IgD-negative memory B cell (primary cell): ENCODE data around the gene CCDC92. TPM values are rescaled to one million over a fixed set of nuclear protein-coding genes. Genes with fewer than 3 reads are reported as not detected.
A peak's percentile ranks its signal among the peaks of the same experiment; 100 is the strongest.

Source experiments
- H3K27ac Mint-ChIP-seq, 3 donors: one replicate each; pipeline ENCODE4 v1.8.0; 2020 to 2022; ENCODE audit warnings: mild to moderate bottlenecking in 3 of 3, mixed read lengths in 3 of 3, moderate library complexity in 1 of 3
- H3K27me3 Mint-ChIP-seq: one replicate; pipeline ENCODE4 v1.8.0; 2021; ENCODE audit warnings: mixed read lengths
- H3K36me3 Mint-ChIP-seq: one replicate; pipeline ENCODE4 v1.8.0; 2020; ENCODE audit warnings: mild to moderate bottlenecking, mixed read lengths
- H3K4me1 Mint-ChIP-seq, 3 donors: one replicate each; pipeline ENCODE4 v1.8.0; 2020 to 2022; ENCODE audit warnings: mixed read lengths in 3 of 3, mild to moderate bottlenecking in 1 of 3
- H3K4me3 Mint-ChIP-seq, 4 donors: one replicate each; pipeline ENCODE4 v1.8.0; 2020 to 2022; ENCODE audit warnings: mild to moderate bottlenecking in 4 of 4, mixed read lengths in 4 of 4, moderate library complexity in 3 of 4
- H3K9me3 Mint-ChIP-seq, 3 donors: one replicate each; pipeline ENCODE4 v1.8.0; 2020 to 2021; ENCODE audit warnings: mixed read lengths in 3 of 3, mild to moderate bottlenecking in 1 of 3
- polyA plus RNA-seq: library from polyadenylated mRNA; unstranded; fragments of 300-500 nt; fragmentation: Illumina TruSeq; gene quantifications from one replicate; pipeline ENCODE4 v1.2.3, GENCODE V29; 2021

The CCDC92 gene
- polyA plus RNA-seq, 1 donor from 2014 or later, result 27.8 TPM

- no peak overlapping the region for H3K4me3 Mint-ChIP-seq
- no peaks in the 10 kb centered on the region for H3K4me1 Mint-ChIP-seq
- H3K27me3 Mint-ChIP-seq, result no peaks in the 10 kb centered on the region
- H3K36me3 Mint-ChIP-seq, result no peaks in the 10 kb centered on the region
- no peak overlapping the region for H3K27ac Mint-ChIP-seq
- peaks cover 0 to 1% (median 0%) of the 10 kb centered on the region in 3 donors for H3K9me3 Mint-ChIP-seq
Observed at GRCh38 chr12:123896767-123897166, 75.9 kb downstream of the CCDC92 start.

- no peaks in the 10 kb centered on the region for H3K36me3 Mint-ChIP-seq
- H3K27ac Mint-ChIP-seq, result no peak overlapping the region
- no peaks in the 10 kb centered on the region for H3K4me1 Mint-ChIP-seq
- H3K9me3 Mint-ChIP-seq, result peaks cover 0 to 1% (median 0%) of the 10 kb centered on the region in 3 donors
- H3K27me3 Mint-ChIP-seq, result no peaks in the 10 kb centered on the region
- H3K4me3 Mint-ChIP-seq, result no peak overlapping the region
Observed at GRCh38 chr12:123895451-123895850, 77.2 kb downstream of the CCDC92 start.

GRCh38 chr12:123894823-123895345 lies 77.7 kb downstream of the CCDC92 start:
- H3K36me3 Mint-ChIP-seq, result no peaks in the 10 kb centered on the region
- no peak overlapping the region for H3K27ac Mint-ChIP-seq
- peaks cover 0 to 1% (median 0%) of the 10 kb centered on the region in 3 donors for H3K9me3 Mint-ChIP-seq
- H3K4me1 Mint-ChIP-seq, result no peaks in the 10 kb centered on the region
- H3K4me3 Mint-ChIP-seq, result no peak overlapping the region
- H3K27me3 Mint-ChIP-seq, result no peaks in the 10 kb centered on the region

GRCh38 chr12:123893276-123893675 lies 79.4 kb downstream of the CCDC92 start:
- no peaks in the 10 kb centered on the region for H3K27me3 Mint-ChIP-seq
- no peak overlapping the region for H3K27ac Mint-ChIP-seq
- no peaks in the 10 kb centered on the region for H3K36me3 Mint-ChIP-seq
- no peaks in the 10 kb centered on the region for H3K4me1 Mint-ChIP-seq
- H3K4me3 Mint-ChIP-seq, result no peak overlapping the region
- H3K9me3 Mint-ChIP-seq, result peaks cover 0 to 1% (median 0%) of the 10 kb centered on the region in 3 donors

GRCh38 chr12:123892853-123893252 lies 79.8 kb downstream of the CCDC92 start:
- Mint-ChIP-seq H3K9me3 (peaks cover 0 to 1% (median 0%) of the 10 kb centered on the region in 3 donors), H3K27me3 (no peaks in the 10 kb centered on the region)

GRCh38 chr12:123892180-123892559 lies 80.5 kb downstream of the CCDC92 start:
- Mint-ChIP-seq H3K9me3 (peaks cover 0 to 1% (median 0%) of the 10 kb centered on the region in 3 donors), H3K27ac (no peak overlapping the region), H3K27me3 (peaks cover 2% of the 10 kb centered on the region), H3K4me3 (no peak overlapping the region), H3K36me3 (no peaks in the 10 kb centered on the region), H3K4me1 (no peaks in the 10 kb centered on the region)

More at GRCh38 chr12:123892853-123893252, 79.8 kb downstream of the CCDC92 start:
- Mint-ChIP-seq H3K4me1 (no peaks in the 10 kb centered on the region), H3K27ac (no peak overlapping the region), H3K36me3 (no peaks in the 10 kb centered on the region), H3K4me3 (no peak overlapping the region)

GRCh38 chr12:123891516-123892179 lies 81.0 kb downstream of the CCDC92 start:
- H3K27ac Mint-ChIP-seq, result no peak overlapping the region
- H3K9me3 Mint-ChIP-seq, result peaks cover 0 to 1% (median 0%) of the 10 kb centered on the region in 3 donors
- peaks cover 2% of the 10 kb centered on the region for H3K27me3 Mint-ChIP-seq
- H3K4me3 Mint-ChIP-seq, result no peak overlapping the region
- H3K36me3 Mint-ChIP-seq, result no peaks in the 10 kb centered on the region
- H3K4me1 Mint-ChIP-seq, result no peaks in the 10 kb centered on the region

- peaks cover 3% of the 10 kb centered on the region for H3K27me3 Mint-ChIP-seq
- H3K9me3 Mint-ChIP-seq, result peaks cover 0 to 1% (median 0%) of the 10 kb centered on the region in 3 donors
- no peaks in the 10 kb centered on the region for H3K4me1 Mint-ChIP-seq
- peak overlapping the region in 1 of 3 donors; percentile 9 for H3K27ac Mint-ChIP-seq
- no peak overlapping the region for H3K4me3 Mint-ChIP-seq
- H3K36me3 Mint-ChIP-seq, result no peaks in the 10 kb centered on the region
Observed at GRCh38 chr12:123891011-123891410, 81.6 kb downstream of the CCDC92 start.

GRCh38 chr12:123890536-123890902 lies 82.1 kb downstream of the CCDC92 start:
- H3K27ac Mint-ChIP-seq, result peak overlapping the region in 1 of 3 donors; percentile 9
- H3K27me3 Mint-ChIP-seq, result peaks cover 4% of the 10 kb centered on the region
- no peaks in the 10 kb centered on the region for H3K4me1 Mint-ChIP-seq
- H3K4me3 Mint-ChIP-seq, result no peak overlapping the region
- H3K36me3 Mint-ChIP-seq, result no peaks in the 10 kb centered on the region
- H3K9me3 Mint-ChIP-seq, result peaks cover 0 to 1% (median 0%) of the 10 kb centered on the region in 3 donors

- no peaks in the 10 kb centered on the region for H3K36me3 Mint-ChIP-seq
Observed at GRCh38 chr12:123889848-123890535, 82.6 kb downstream of the CCDC92 start.

GRCh38 chr12:123888989-123889388 lies 83.6 kb downstream of the CCDC92 start:
- Mint-ChIP-seq H3K27ac (no peak overlapping the region), H3K36me3 (no peaks in the 10 kb centered on the region), H3K27me3 (peaks cover 4% of the 10 kb centered on the region), H3K4me1 (no peaks in the 10 kb centered on the region), H3K4me3 (no peak overlapping the region), H3K9me3 (no peaks in the 10 kb centered on the region)

More at GRCh38 chr12:123889848-123890535, 82.6 kb downstream of the CCDC92 start:
- peak overlapping the region in 1 of 3 donors; percentile 9 for H3K27ac Mint-ChIP-seq
- H3K4me1 Mint-ChIP-seq, result no peaks in the 10 kb centered on the region
- H3K9me3 Mint-ChIP-seq, result peaks cover 0 to 1% (median 0%) of the 10 kb centered on the region in 3 donors
- H3K27me3 Mint-ChIP-seq, result peaks cover 4% of the 10 kb centered on the region
- no peak overlapping the region for H3K4me3 Mint-ChIP-seq

- H3K4me3 Mint-ChIP-seq, result no peak overlapping the region
- H3K9me3 Mint-ChIP-seq, result peaks cover 0 to 2% (median 0%) of the 10 kb centered on the region in 3 donors
- no peak overlapping the region for H3K27ac Mint-ChIP-seq
- H3K36me3 Mint-ChIP-seq, result no peaks in the 10 kb centered on the region
- H3K4me1 Mint-ChIP-seq, result no peaks in the 10 kb centered on the region
- peaks cover 4% of the 10 kb centered on the region for H3K27me3 Mint-ChIP-seq
Observed at GRCh38 chr12:123886931-123887582, 85.6 kb downstream of the CCDC92 start.

GRCh38 chr12:123886258-123886657 lies 86.4 kb downstream of the CCDC92 start:
- no peaks in the 10 kb centered on the region for H3K36me3 Mint-ChIP-seq
- H3K9me3 Mint-ChIP-seq, result peaks cover 0 to 3% (median 0%) of the 10 kb centered on the region in 3 donors
- H3K27ac Mint-ChIP-seq, result no peak overlapping the region
- H3K4me3 Mint-ChIP-seq, result peak overlapping the region in 1 of 4 donors; percentile 9
- H3K4me1 Mint-ChIP-seq, result no peaks in the 10 kb centered on the region
- H3K27me3 Mint-ChIP-seq, result peaks cover 4% of the 10 kb centered on the region
